K562 (cell line): ENCODE data around the gene FBRS. TPM values are rescaled to one million over a fixed set of nuclear protein-coding genes. Genes with fewer than 3 reads are reported as not detected.

ENCODE experiments used
- CHD2 ChIP-seq: IDR thresholded peaks from 2 replicates; pipeline ENCODE4 v1.6.1; 2011; ENCODE audit warnings: low read depth, low read length
- EP400 ChIP-seq: fragments of 450-650 bp; IDR thresholded peaks from 2 replicates; pipeline ENCODE4 v1.6.1; 2017; ENCODE audit warnings: antibody characterized with exemption, mild to moderate bottlenecking, moderate library complexity
- FOXA3 ChIP-seq, 2 experiments: fragments of 450-650 bp in 1 of 2; sonication (generic) in 1 of 2; formaldehyde crosslinking; IDR thresholded peaks in 1 of 2; conservative IDR thresholded peaks in 1 of 2; 2 replicates each; pipeline versions ENCODE4 v1.4.0 to v1.8.0; 2020 to 2022; ENCODE audit warnings: mild to moderate bottlenecking in 2 of 2, missing genetic modification reagents in 1 of 2
- JUN ChIP-seq, 2 experiments: sonication (generic) in 1 of 2; formaldehyde crosslinking in 1 of 2; IDR thresholded peaks; 2 replicates each; pipeline versions ENCODE4 v1.6.1 to v1.8.0; 2012 to 2022; ENCODE audit warnings: borderline replicate concordance in 2 of 2, mild to moderate bottlenecking in 2 of 2, improper control_type of control experiment in 1 of 2, low read depth in 1 of 2, low read length in 1 of 2, missing genetic modification reagents in 1 of 2
- JUND ChIP-seq, 2 experiments: IDR thresholded peaks; 2 replicates in 1 of 2; 3 replicates in 1 of 2; pipeline ENCODE4 v1.6.1; 2011; ENCODE audit warnings: borderline replicate concordance in 2 of 2, low read depth in 2 of 2, low read length in 2 of 2, improper control_type of control experiment in 1 of 2, missing biosample characterization in 1 of 2, missing genetic modification characterization in 1 of 2, missing genetic modification reagents in 1 of 2
- KLF10 ChIP-seq: fragments of 250-450 bp; sonication (Bioruptor Pico); IDR thresholded peaks from 2 replicates; pipeline ENCODE4 v1.6.1; 2021; ENCODE audit warnings: matching md5 sums
- MYC ChIP-seq, 2 experiments: fragments of 250-450 bp in 1 of 2; sonication (Bioruptor Pico) in 1 of 2; IDR thresholded peaks; 2 replicates each; pipeline versions ENCODE4 v1.5.1 to v1.6.1; 2012 to 2021; ENCODE audit warnings: low read depth in 2 of 2, borderline replicate concordance in 1 of 2, improper control_type of control experiment in 1 of 2, low read length in 1 of 2, mild to moderate bottlenecking in 1 of 2, moderate library complexity in 1 of 2
- NFYB ChIP-seq: IDR thresholded peaks from 2 replicates; pipeline ENCODE4 v1.6.1; 2011; ENCODE audit warnings: mild to moderate bottlenecking, moderate library complexity; ENCODE audit not compliant: insufficient read length; ENCODE audit errors: extremely low read depth
- SMAD4 ChIP-seq: fragments of 250-450 bp; sonication (Bioruptor Pico); conservative IDR thresholded peaks from 2 replicates; pipeline ENCODE4 v1.8.0; 2021; ENCODE audit warnings: inconsistent platforms, mild to moderate bottlenecking, moderate library complexity
- TCF7L2 ChIP-seq: fragments of 150-350 bp; IDR thresholded peaks from 2 replicates; pipeline ENCODE4 v1.6.1; 2016; ENCODE audit warnings: low read depth, mild to moderate bottlenecking, low read length, moderate library complexity
- ZNF175 ChIP-seq: fragments of 200-800 bp; sonication (Bioruptor generic); IDR thresholded peaks from 2 replicates; pipeline ENCODE4 v1.6.1; 2016; ENCODE audit warnings: low read depth, mild to moderate bottlenecking, missing genetic modification characterization, missing compliant biosample characterization
- ZNF217 ChIP-seq: sonication (generic); formaldehyde crosslinking; IDR thresholded peaks from 2 replicates; pipeline ENCODE4 v1.8.0; 2022; ENCODE audit warnings: mild to moderate bottlenecking, missing genetic modification reagents
- ZNF717 ChIP-seq: fragments of 250-450 bp; sonication (Bioruptor Pico); IDR thresholded peaks from 2 replicates; pipeline ENCODE4 v1.5.0; 2021
- polyA plus RNA-seq, 8 experiments: library from polyadenylated mRNA; depleted of rRNA in 4 of 8; stranded (reverse) in 5 of 8; unstranded in 3 of 8; fragments of >200 nt; fragmentation: Nextera tagmentation in 2 of 8; fragmentation: Illumina TruSeq in 1 of 8; extraction: Ambion mirVana in 2 of 8; extraction: Trizol in 1 of 8; gene quantifications; 2 replicates each; pipeline versions ENCODE4 v1.2.1 to v1.2.3, GENCODE V29; 2011 to 2014; ENCODE audit warnings: inconsistent platforms in 1 of 8, missing spikeins in 1 of 8
- total RNA-seq, 7 experiments: library from RNA; depleted of rRNA in 6 of 7; stranded (reverse); fragments of >200 nt in 6 of 7; fragmentation: Illumina TruSeq in 2 of 7; extraction: Trizol in 2 of 7; gene quantifications; 2 replicates each; pipeline versions ENCODE4 v1.2.1 to v1.2.3, GENCODE V29; 2011 to 2021; ENCODE audit warnings: low replicate concordance in 1 of 7
- TF ChIP-seq, protein P1 (sequence below): sonication (generic); formaldehyde crosslinking; IDR thresholded peaks from 2 replicates; pipeline ENCODE4 v1.8.1; 2022; ENCODE audit warnings: missing genetic modification reagents
- TF ChIP-seq, protein P2 (sequence below): IDR thresholded peaks from 2 replicates; pipeline ENCODE4 v1.6.1; 2012; ENCODE audit warnings: low read depth, low read length, improper control_type of control experiment, borderline replicate concordance
- TF ChIP-seq, protein P3 (sequence below): fragments of 250-450 bp; sonication (Bioruptor Pico); IDR thresholded peaks from 2 replicates; pipeline ENCODE4 v1.4.0; 2020; ENCODE audit warnings: mild to moderate bottlenecking, moderate library complexity
- TF ChIP-seq, protein P4 (sequence below): sonication (generic); IDR thresholded peaks from 2 replicates; pipeline ENCODE4 v1.6.1; 2016

The FBRS gene
- total and polyA plus RNA-seq, 9 of the 15 experiments (the other 6 are each of a cell fraction or from before 2014, with no cell fraction given) = 0.32 to 59.5 (median 13.1) TPM

GRCh38 chr16:30628628-30629540 lies 29.3 kb upstream of the FBRS start (continued):
- no peak for TF ChIP-seq CHD2
- no peak for TF ChIP-seq KLF10 (CRISPR knock-in tag)
- TF ChIP-seq, protein P1, sequence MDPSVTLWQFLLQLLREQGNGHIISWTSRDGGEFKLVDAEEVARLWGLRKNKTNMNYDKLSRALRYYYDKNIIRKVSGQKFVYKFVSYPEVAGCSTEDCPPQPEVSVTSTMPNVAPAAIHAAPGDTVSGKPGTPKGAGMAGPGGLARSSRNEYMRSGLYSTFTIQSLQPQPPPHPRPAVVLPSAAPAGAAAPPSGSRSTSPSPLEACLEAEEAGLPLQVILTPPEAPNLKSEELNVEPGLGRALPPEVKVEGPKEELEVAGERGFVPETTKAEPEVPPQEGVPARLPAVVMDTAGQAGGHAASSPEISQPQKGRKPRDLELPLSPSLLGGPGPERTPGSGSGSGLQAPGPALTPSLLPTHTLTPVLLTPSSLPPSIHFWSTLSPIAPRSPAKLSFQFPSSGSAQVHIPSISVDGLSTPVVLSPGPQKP (CRISPR knock-in tag) = no peak
- 0 out of 2 replicates have a peak, but pooled peaks have one; percentile 65 for TF ChIP-seq SMAD4 (CRISPR knock-in tag)
- TF ChIP-seq MYC (IDR thresholded peaks at IDR 0.05; ENCODE audit: low read depth, low read length) = peak; percentile 29; the same call in 1 of the 2 replicates
- no peak for TF ChIP-seq MYC (CRISPR knock-in tag; IDR thresholded peaks at IDR 0.05; ENCODE audit: borderline replicate concordance, low read depth)
- TF ChIP-seq, protein P2, sequence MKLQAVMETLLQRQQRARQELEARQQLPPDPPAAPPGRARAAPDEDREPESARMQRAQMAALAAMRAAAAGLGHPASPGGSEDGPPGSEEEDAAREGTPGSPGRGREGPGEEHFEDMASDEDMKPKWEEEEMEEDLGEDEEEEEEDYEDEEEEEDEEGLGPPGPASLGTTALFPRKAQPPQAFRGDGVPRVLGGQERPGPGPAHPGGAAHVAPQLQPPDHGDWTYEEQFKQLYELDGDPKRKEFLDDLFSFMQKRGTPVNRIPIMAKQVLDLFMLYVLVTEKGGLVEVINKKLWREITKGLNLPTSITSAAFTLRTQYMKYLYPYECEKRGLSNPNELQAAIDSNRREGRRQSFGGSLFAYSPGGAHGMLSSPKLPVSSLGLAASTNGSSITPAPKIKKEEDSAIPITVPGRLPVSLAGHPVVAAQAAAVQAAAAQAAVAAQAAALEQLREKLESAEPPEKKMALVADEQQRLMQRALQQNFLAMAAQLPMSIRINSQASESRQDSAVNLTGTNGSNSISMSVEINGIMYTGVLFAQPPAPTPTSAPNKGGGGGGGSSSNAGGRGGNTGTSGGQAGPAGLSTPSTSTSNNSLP = no peak
- no peak for TF ChIP-seq FOXA3 (CRISPR knock-in tag; conservative IDR thresholded peaks at IDR 0.05 in 1 of 2, IDR thresholded peaks at IDR 0.05 in 1 of 2)
- 0 out of 2 replicates have a peak, but pooled peaks have one; percentile 45 for TF ChIP-seq ZNF175
- TF ChIP-seq ZNF217 (CRISPR knock-in tag) = no peak
- TF ChIP-seq ZNF717 = no peak
- TF ChIP-seq JUN (IDR thresholded peaks at IDR 0.05; ENCODE audit: borderline replicate concordance, low read depth, low read length) = 0 out of 2 replicates have a peak, but pooled peaks have one; percentile 45
- TF ChIP-seq JUN (CRISPR knock-in tag; IDR thresholded peaks at IDR 0.05; ENCODE audit: borderline replicate concordance) = no peak
- no peak for TF ChIP-seq TCF7L2
- no peak for TF ChIP-seq JUND (IDR thresholded peaks at IDR 0.05; ENCODE audit: borderline replicate concordance, low read depth, low read length)
- no peak; the same call in 2 of the 3 replicates for TF ChIP-seq JUND (tag; IDR thresholded peaks at IDR 0.05; ENCODE audit: borderline replicate concordance, low read depth, low read length)
- TF ChIP-seq, protein P3, sequence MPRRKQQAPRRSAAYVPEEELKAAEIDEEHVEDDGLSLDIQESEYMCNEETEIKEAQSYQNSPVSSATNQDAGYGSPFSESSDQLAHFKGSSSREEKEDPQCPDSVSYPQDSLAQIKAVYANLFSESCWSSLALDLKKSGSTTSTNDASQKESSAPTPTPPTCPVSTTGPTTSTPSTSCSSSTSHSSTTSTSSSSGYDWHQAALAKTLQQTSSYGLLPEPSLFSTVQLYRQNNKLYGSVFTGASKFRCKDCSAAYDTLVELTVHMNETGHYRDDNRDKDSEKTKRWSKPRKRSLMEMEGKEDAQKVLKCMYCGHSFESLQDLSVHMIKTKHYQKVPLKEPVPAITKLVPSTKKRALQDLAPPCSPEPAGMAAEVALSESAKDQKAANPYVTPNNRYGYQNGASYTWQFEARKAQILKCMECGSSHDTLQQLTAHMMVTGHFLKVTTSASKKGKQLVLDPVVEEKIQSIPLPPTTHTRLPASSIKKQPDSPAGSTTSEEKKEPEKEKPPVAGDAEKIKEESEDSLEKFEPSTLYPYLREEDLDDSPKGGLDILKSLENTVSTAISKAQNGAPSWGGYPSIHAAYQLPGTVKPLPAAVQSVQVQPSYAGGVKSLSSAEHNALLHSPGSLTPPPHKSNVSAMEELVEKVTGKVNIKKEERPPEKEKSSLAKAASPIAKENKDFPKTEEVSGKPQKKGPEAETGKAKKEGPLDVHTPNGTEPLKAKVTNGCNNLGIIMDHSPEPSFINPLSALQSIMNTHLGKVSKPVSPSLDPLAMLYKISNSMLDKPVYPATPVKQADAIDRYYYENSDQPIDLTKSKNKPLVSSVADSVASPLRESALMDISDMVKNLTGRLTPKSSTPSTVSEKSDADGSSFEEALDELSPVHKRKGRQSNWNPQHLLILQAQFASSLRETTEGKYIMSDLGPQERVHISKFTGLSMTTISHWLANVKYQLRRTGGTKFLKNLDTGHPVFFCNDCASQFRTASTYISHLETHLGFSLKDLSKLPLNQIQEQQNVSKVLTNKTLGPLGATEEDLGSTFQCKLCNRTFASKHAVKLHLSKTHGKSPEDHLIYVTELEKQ (CRISPR knock-in tag) = no peak
- TF ChIP-seq, protein P4, sequence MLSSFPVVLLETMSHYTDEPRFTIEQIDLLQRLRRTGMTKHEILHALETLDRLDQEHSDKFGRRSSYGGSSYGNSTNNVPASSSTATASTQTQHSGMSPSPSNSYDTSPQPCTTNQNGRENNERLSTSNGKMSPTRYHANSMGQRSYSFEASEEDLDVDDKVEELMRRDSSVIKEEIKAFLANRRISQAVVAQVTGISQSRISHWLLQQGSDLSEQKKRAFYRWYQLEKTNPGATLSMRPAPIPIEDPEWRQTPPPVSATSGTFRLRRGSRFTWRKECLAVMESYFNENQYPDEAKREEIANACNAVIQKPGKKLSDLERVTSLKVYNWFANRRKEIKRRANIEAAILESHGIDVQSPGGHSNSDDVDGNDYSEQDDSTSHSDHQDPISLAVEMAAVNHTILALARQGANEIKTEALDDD = no peak
- peak; percentile 32; the same call in 1 of the 2 replicates for TF ChIP-seq EP400
- no peak for TF ChIP-seq NFYB
